Omental fat pad (tissue), 4 donors: ENCODE results near the gene ACO1. TPM values are rescaled to one million over a fixed set of nuclear protein-coding genes. Genes with fewer than 3 reads are reported as not detected.

Experiments
- ATAC-seq: fragments of 150-250 bp; one replicate; pipeline ENCODE4 v1.9.1; 2016; ENCODE audit warnings: mild to moderate bottlenecking, moderate library complexity; ENCODE audit not compliant: low FRiP score
- DNase-seq: peaks from one replicate; pipeline ENCODE4 v3.0.0-alpha.2; 2019; ENCODE audit warnings: low spot score
- CTCF ChIP-seq, 3 donors: fragments of 450-650 bp; IDR thresholded peaks; one replicate each; pipeline ENCODE4 v1.5.1; 2016 to 2017; ENCODE audit warnings: antibody characterized with exemption in 3 of 3, mild to moderate bottlenecking in 3 of 3, moderate library complexity in 2 of 3
- total RNA-seq, 4 donors: library from RNA; depleted of rRNA; stranded (reverse); fragments of >200 nt; gene quantifications; one replicate each; pipeline ENCODE4 v1.1.0, GENCODE V29; 2016

ACO1 gene
- total RNA-seq, 4 donors from 2014 or later, result 69.8 to 266 (median 165) TPM

GRCh38 chr9:32382565-32383320, 1.7 kb upstream of the ACO1 start:
- no peak for DNase-seq
- no peak for TF ChIP-seq CTCF (IDR thresholded peaks at IDR 0.05)
- no peak for ATAC-seq

- ATAC-seq, result peak; percentile 45
Measured at GRCh38 chr9:32384002-32384363, 460 bp upstream of the ACO1 start.

GRCh38 chr9:32385152-32385884, 875 bp downstream of the ACO1 start:
- ATAC-seq, result no peak
- no peak for DNase-seq
- no peak for TF ChIP-seq CTCF (IDR thresholded peaks at IDR 0.05)

More at GRCh38 chr9:32384002-32384363, 460 bp upstream of the ACO1 start:
- TF ChIP-seq CTCF (IDR thresholded peaks at IDR 0.05), result no peak
- no peak for DNase-seq

GRCh38 chr9:32385885-32386283, 1.4 kb downstream of the ACO1 start:
- DNase-seq (no peak), ATAC-seq (no peak)
- no peak for TF ChIP-seq CTCF (IDR thresholded peaks at IDR 0.05)

GRCh38 chr9:32387256-32387655, 2.8 kb downstream of the ACO1 start:
- no peak for TF ChIP-seq CTCF (IDR thresholded peaks at IDR 0.05)
- DNase-seq (no peak), ATAC-seq (no peak)

GRCh38 chr9:32389365-32389764, 4.9 kb downstream of the ACO1 start:
- no peak for TF ChIP-seq CTCF (IDR thresholded peaks at IDR 0.05)
- no peak for DNase-seq
- no peak for ATAC-seq

GRCh38 chr9:32393911-32394310, 9.5 kb downstream of the ACO1 start:
- ATAC-seq (no peak), DNase-seq (no peak)
- TF ChIP-seq CTCF (IDR thresholded peaks at IDR 0.05), result no peak
